ENCODE data around the gene TEX54. TPM values are rescaled to one million over a fixed set of nuclear protein-coding genes. Genes with fewer than 3 reads are reported as not detected.

TEX54 gene
- total and polyA plus RNA-seq, 2 of the 13 experiments (the other 11 are each of a cell fraction or from before 2014, with no cell fraction given): not detected

- in situ Hi-C loops (cut with HindIII; ENCODE audit: extremely low pct_ligation_motif_present, low pct_unique_long_range_greater_than_20kb): loop anchor here (5.0 kb wide), 2 partner anchors 43 to 88 kb away; partner anchors contain the start of genes STX5 and TEX54
These were observed 43.1 kb downstream of the TEX54 start for GRCh38 chr11:62789576-62789975.

GRCh38 chr11:62788991-62789390 is 43.6 kb downstream of the TEX54 start:
- CTCF ChIA-PET (ENCODE audit: low intra/inter-chr PET ratio, low total read pairs): no interaction called here
- Histone ChIP-seq H3K4me2 (ENCODE audit: low read depth, low read length) (peak overlapping the region; percentile 67; the same call in 1 of the 2 replicates), H3K9ac (ENCODE audit: insufficient read depth, low read depth, low read length) (no peak overlapping the region), H3K27me3 (ENCODE audit: control insufficient read depth in 1 of 2, insufficient read depth in 2 of 2, low read length in 2 of 2) (no peaks in the 10 kb centered on the region; a peak in 1 of 5 replicates), H3K4me3 (replicated peaks in 1 of 3; ENCODE audit: insufficient read depth in 1 of 3, low read depth in 2 of 3, low read length in 3 of 3) (peak overlapping the region in 1 of 3 experiments; percentile 12; a peak in 2 of 6 replicates), H3K36me3 (replicated peaks in 1 of 2; ENCODE audit: control insufficient read depth in 1 of 2, insufficient read depth in 2 of 2, low read length in 2 of 2) (peaks cover 10 to 28% of the 10 kb centered on the region in 2 experiments), H2AFZ (ENCODE audit: low read length) (no peak overlapping the region), H3K79me2 (ENCODE audit: insufficient read depth, low read length) (peaks cover 34% of the 10 kb centered on the region), H3K4me1 (ENCODE audit: insufficient read depth, low read length) (peaks cover 53% of the 10 kb centered on the region), H3K9me3 (ENCODE audit: low read length) (no peaks in the 10 kb centered on the region), H4K20me1 (ENCODE audit: insufficient read depth, low read length) (no peaks in the 10 kb centered on the region), H3K27ac (ENCODE audit: extremely low read length, insufficient read depth, low read length) (peak overlapping the region; percentile 11)
- in situ Hi-C loops (cut with HindIII; ENCODE audit: extremely low pct_ligation_motif_present, low pct_unique_long_range_greater_than_20kb) (loop anchor here (5.0 kb wide), 2 partner anchors 43 to 88 kb away; partner anchors contain the start of genes STX5 and TEX54), intact Hi-C loops (cut with micrococcal nuclease; ENCODE audit: unreplicated experiment) (no loop called here)
- POLR2A ChIA-PET: interaction anchor here (0.8 to 9.1 kb wide), 8 partner anchors 11 to 92 kb away, joined by 3 to 201 read pairs (median 10); partner anchors contain the start of genes HNRNPUL2, NXF1, SLC3A2 and TTC9C
- TF ChIP-seq POLR2AphosphoS5 (IDR thresholded peaks at IDR 0.05; ENCODE audit: low read depth, low read length) (0 out of 2 replicates have a peak, but pooled peaks have one; percentile 18), GZF1 (CRISPR knock-in tag; IDR thresholded peaks at IDR 0.05) (no peak), POLR2A (IDR thresholded peaks at IDR 0.05; ENCODE audit: insufficient read depth in 1 of 2, low read depth in 2 of 2, low read length in 2 of 2) (peak in 1 of 2 experiments; percentile 38; a peak in 1 of 4 replicates), ZC3H13 (CRISPR knock-in tag; IDR thresholded peaks at IDR 0.05) (peak; percentile 6; the same call in 1 of the 2 replicates)
- 82% methylated on average over 5 of the region's 5 CpGs for WGBS (ENCODE audit: low lambda C conversion rate)
- no peak for ATAC-seq
- FAIRE-seq: no peak
- DNase-seq (ENCODE audit: low spot score): no peak
- no TSS peak for BruUV-seq (replicated peaks)

More at GRCh38 chr11:62789576-62789975, 43.1 kb downstream of the TEX54 start:
- DNase-seq (ENCODE audit: low spot score) (no peak), ATAC-seq (no peak), FAIRE-seq (no peak)
- H3K4me2 ChIP-seq (ENCODE audit: low read depth, low read length): no peak overlapping the region
- BruUV-seq (replicated peaks): no TSS peak
- CTCF ChIA-PET (ENCODE audit: low intra/inter-chr PET ratio, low total read pairs): no interaction called here
- no peaks in the 10 kb centered on the region; a peak in 1 of 5 replicates for H3K27me3 ChIP-seq (ENCODE audit: control insufficient read depth in 1 of 2, insufficient read depth in 2 of 2, low read length in 2 of 2)
- no peak overlapping the region for H3K27ac ChIP-seq (ENCODE audit: extremely low read length, insufficient read depth, low read length)
- no peak overlapping the region for H3K4me3 ChIP-seq (replicated peaks in 1 of 3; ENCODE audit: insufficient read depth in 1 of 3, low read depth in 2 of 3, low read length in 3 of 3)
- no peaks in the 10 kb centered on the region for H4K20me1 ChIP-seq (ENCODE audit: insufficient read depth, low read length)
- peaks cover 13 to 34% of the 10 kb centered on the region in 2 experiments for H3K36me3 ChIP-seq (replicated peaks in 1 of 2; ENCODE audit: control insufficient read depth in 1 of 2, insufficient read depth in 2 of 2, low read length in 2 of 2)
- peaks cover 34% of the 10 kb centered on the region for H3K79me2 ChIP-seq (ENCODE audit: insufficient read depth, low read length)
- no peak overlapping the region for H2AFZ ChIP-seq (ENCODE audit: low read length)
- H3K9me3 ChIP-seq (ENCODE audit: low read length): no peaks in the 10 kb centered on the region
- 89% methylated on average over 3 of the region's 3 CpGs for WGBS (ENCODE audit: low lambda C conversion rate)
- no peak overlapping the region for H3K9ac ChIP-seq (ENCODE audit: insufficient read depth, low read depth, low read length)
- intact Hi-C loops (cut with micrococcal nuclease; ENCODE audit: unreplicated experiment): no loop called here
- H3K4me1 ChIP-seq (ENCODE audit: insufficient read depth, low read length): peaks cover 53% of the 10 kb centered on the region
- TF ChIP-seq CAMTA2 (CRISPR knock-in tag; IDR thresholded peaks at IDR 0.05; ENCODE audit: borderline replicate concordance) (no peak), POLR2AphosphoS5 (IDR thresholded peaks at IDR 0.05; ENCODE audit: low read depth, low read length) (peak; percentile 40; the same call in 1 of the 2 replicates)
- POLR2A ChIA-PET: interaction anchor here (0.7 to 9.1 kb wide), 6 partner anchors 11 to 67 kb away, joined by 3 to 201 read pairs (median 12); partner anchors contain the start of genes HNRNPUL2, NXF1, TTC9C and WDR74
